ENCODE measurements around the gene CRYAA. TPM values are rescaled to one million over a fixed set of nuclear protein-coding genes. Genes with fewer than 3 reads are reported as not detected.
"Not testable (repeated sequence)": the region's sequence is repeated elsewhere in the genome, so short reads cannot be mapped to it uniquely, and the experiment has no call there.

CRYAA gene
- total and polyA plus RNA-seq, 2 of the 8 experiments (the other 6 are each of a cell fraction or from before 2014, with no cell fraction given) = not detected

- H3K14ac ChIP-seq (ENCODE audit: insufficient read length); H3K4ac ChIP-seq (replicated peaks; ENCODE audit: insufficient read length, low read depth, low read length); H2BK12ac ChIP-seq (ENCODE audit: low read depth, low read length); H4K5ac ChIP-seq (ENCODE audit: insufficient read length, low read depth, low read length); H2BK15ac ChIP-seq (ENCODE audit: low read length); H2AK5ac ChIP-seq (ENCODE audit: low read depth, low read length); H3K18ac ChIP-seq (ENCODE audit: extremely low read depth, low read length); H3K9me3 ChIP-seq (ENCODE audit: insufficient read depth in 2 of 2, low read depth in 1 of 2, low read length in 1 of 2); H2BK20ac ChIP-seq (ENCODE audit: low read length); H2AFZ ChIP-seq (ENCODE audit: low read length); H3K4me2 ChIP-seq (ENCODE audit: insufficient read depth in 1 of 2, low read depth in 2 of 2, low read length in 2 of 2); FAIRE-seq; H2BK5ac ChIP-seq (ENCODE audit: low read depth, low read length); H3K27me3 ChIP-seq (replicated peaks in 1 of 4; ENCODE audit: control insufficient read depth in 3 of 4, extremely low read depth in 1 of 4, insufficient read depth in 3 of 4, low read length in 3 of 4); H4K20me1 ChIP-seq (replicated peaks in 1 of 2; ENCODE audit: control insufficient read depth in 1 of 2, insufficient read depth in 2 of 2, low read length in 2 of 2); H3K4me3 ChIP-seq (ENCODE audit: extremely low read depth in 1 of 4, insufficient read depth in 2 of 4, low read depth in 3 of 4, low read length in 4 of 4); H3K36me3 ChIP-seq (ENCODE audit: control insufficient read depth in 2 of 4, insufficient read depth in 4 of 4, low read length in 3 of 4); H4K91ac ChIP-seq (replicated peaks; ENCODE audit: insufficient read length, low read length); CTCF ChIA-PET (ENCODE audit: partially characterized antibody); H3K9ac ChIP-seq (replicated peaks in 1 of 4; ENCODE audit: extremely low read depth in 1 of 4, low read depth in 3 of 4, low read length in 3 of 4); H3K23ac ChIP-seq (ENCODE audit: insufficient read length); H3K79me1 ChIP-seq (ENCODE audit: low read depth, low read length); H3K79me2 ChIP-seq (ENCODE audit: control insufficient read depth in 1 of 2, insufficient read depth in 2 of 2, low read length in 2 of 2); H3K4me1 ChIP-seq (replicated peaks in 1 of 4; ENCODE audit: control insufficient read depth in 3 of 4, insufficient read depth in 4 of 4, low read length in 3 of 4); H4K8ac ChIP-seq (ENCODE audit: extremely low read depth, insufficient read depth, low read length); H3K56ac ChIP-seq (replicated peaks; ENCODE audit: insufficient read length, low read depth, low read length); H3K23me2 ChIP-seq (ENCODE audit: low read depth, low read length); DNase-seq (ENCODE audit: low read depth in 1 of 2, low spot score in 2 of 2); H3K27ac ChIP-seq (ENCODE audit: low read depth, low read length); POLR2A ChIA-PET (ENCODE audit: partially characterized antibody); H2BK120ac ChIP-seq (replicated peaks; ENCODE audit: low read depth, low read length): not testable (repeated sequence)
- no CpG with 5 or more reads among the region's 33 CpGs for WGBS, 2 experiments (ENCODE audit: extremely low coverage in 1 of 2, insufficient coverage in 1 of 2, insufficient read length in 1 of 2, insufficient replicate concordance in 2 of 2, low coverage in 1 of 2, low lambda C conversion rate in 2 of 2, missing lambda C conversion rate in 1 of 2)
Observed at GRCh38 chr21:43153601-43154000, 15.2 kb upstream of the CRYAA start.

GRCh38 chr21:43159279-43160175 lies 9.3 kb upstream of the CRYAA start:
- H3K4me2 ChIP-seq (ENCODE audit: insufficient read depth in 1 of 2, low read depth in 2 of 2, low read length in 2 of 2); H3K27ac ChIP-seq (ENCODE audit: low read depth, low read length); H2BK15ac ChIP-seq (ENCODE audit: low read length); H3K79me1 ChIP-seq (ENCODE audit: low read depth, low read length); H2BK5ac ChIP-seq (ENCODE audit: low read depth, low read length); CTCF ChIA-PET (ENCODE audit: partially characterized antibody); H3K36me3 ChIP-seq (ENCODE audit: control insufficient read depth in 2 of 4, insufficient read depth in 4 of 4, low read length in 3 of 4); H4K8ac ChIP-seq (ENCODE audit: extremely low read depth, insufficient read depth, low read length); H2BK12ac ChIP-seq (ENCODE audit: low read depth, low read length); H3K9ac ChIP-seq (replicated peaks in 1 of 4; ENCODE audit: extremely low read depth in 1 of 4, low read depth in 3 of 4, low read length in 3 of 4); H2AK5ac ChIP-seq (ENCODE audit: low read depth, low read length); POLR2A ChIA-PET (ENCODE audit: partially characterized antibody); H3K23ac ChIP-seq (ENCODE audit: insufficient read length); H3K4me3 ChIP-seq (ENCODE audit: extremely low read depth in 1 of 4, insufficient read depth in 2 of 4, low read depth in 3 of 4, low read length in 4 of 4); H3K14ac ChIP-seq (ENCODE audit: insufficient read length); H4K91ac ChIP-seq (replicated peaks; ENCODE audit: insufficient read length, low read length); H3K9me3 ChIP-seq (ENCODE audit: insufficient read depth in 2 of 2, low read depth in 1 of 2, low read length in 1 of 2); H3K23me2 ChIP-seq (ENCODE audit: low read depth, low read length); H4K20me1 ChIP-seq (replicated peaks in 1 of 2; ENCODE audit: control insufficient read depth in 1 of 2, insufficient read depth in 2 of 2, low read length in 2 of 2); H3K56ac ChIP-seq (replicated peaks; ENCODE audit: insufficient read length, low read depth, low read length); H3K4me1 ChIP-seq (replicated peaks in 1 of 4; ENCODE audit: control insufficient read depth in 3 of 4, insufficient read depth in 4 of 4, low read length in 3 of 4); H2BK120ac ChIP-seq (replicated peaks; ENCODE audit: low read depth, low read length); H2AFZ ChIP-seq (ENCODE audit: low read length); H3K4ac ChIP-seq (replicated peaks; ENCODE audit: insufficient read length, low read depth, low read length); H3K18ac ChIP-seq (ENCODE audit: extremely low read depth, low read length); H2BK20ac ChIP-seq (ENCODE audit: low read length); H3K79me2 ChIP-seq (ENCODE audit: control insufficient read depth in 1 of 2, insufficient read depth in 2 of 2, low read length in 2 of 2); FAIRE-seq; H4K5ac ChIP-seq (ENCODE audit: insufficient read length, low read depth, low read length); H3K27me3 ChIP-seq (replicated peaks in 1 of 4; ENCODE audit: control insufficient read depth in 3 of 4, extremely low read depth in 1 of 4, insufficient read depth in 3 of 4, low read length in 3 of 4): not testable (repeated sequence)
- peak in 1 of 2 experiments; percentile 39 for DNase-seq (ENCODE audit: low read depth in 1 of 2, low spot score in 2 of 2)
- WGBS, 2 experiments (ENCODE audit: extremely low coverage in 1 of 2, insufficient coverage in 1 of 2, insufficient read length in 1 of 2, insufficient replicate concordance in 2 of 2, low coverage in 1 of 2, low lambda C conversion rate in 2 of 2, missing lambda C conversion rate in 1 of 2) = 27% methylated on average over 2 of the region's 31 CpGs; no CpG with 5 or more reads in 1 of the 2 experiments
